B cell (primary cell): Measurements from ENCODE around the gene ITIH3. TPM values are rescaled to one million over a fixed set of nuclear protein-coding genes. Genes with fewer than 3 reads are reported as not detected.

Experiments
- ATAC-seq: fragments of 200-7000 bp; cut with Tn5 transposase; one replicate; pipeline ENCODE4 v1.10.0; 2021; ENCODE audit warnings: low read depth, mild to moderate bottlenecking, moderate number of reproducible peaks, moderate library complexity
- CTCF ChIA-PET: fragments of 350-600 bp; sonication (Branson Sonifier 250); formaldehyde crosslinking; loops from one replicate; lab custom pipeline; 2021; ENCODE audit warnings: antibody characterized with exemption, inconsistent platforms; lab: Charles Lee
- POLR2A ChIA-PET: fragments of 350-600 bp; sonication (Branson Sonifier 250); formaldehyde crosslinking; loops from one replicate; lab custom pipeline; 2021; ENCODE audit warnings: antibody characterized with exemption; lab: Charles Lee
- DNase-seq: peaks from one replicate; pipeline ENCODE4 v3.0.0; 2013
- H2AFZ ChIP-seq: 2 replicates; pipeline ENCODE4 v1.6.1; 2012; ENCODE audit warnings: mild to moderate bottlenecking, low read depth, low read length; ENCODE audit not compliant: insufficient read depth, poor library complexity, severe bottlenecking
- H3K27ac ChIP-seq, 2 donors: 1 replicate in 1 of 2; 2 replicates in 1 of 2; pipeline ENCODE4 v1.5.1; 2012 to 2013; ENCODE audit warnings: low read length in 2 of 2, mild to moderate bottlenecking in 2 of 2, moderate library complexity in 1 of 2
- H3K27me3 ChIP-seq, 4 experiments: fragments of 200-600 bp in 1 of 4; sonication (generic) in 1 of 4; replicated peaks in 1 of 4; 1 replicate in 2 of 4; 2 replicates in 2 of 4; pipeline versions ENCODE4 v1.6.1 to v1.7.0; 2013 to 2016; ENCODE audit warnings: low read length in 3 of 4, mild to moderate bottlenecking in 2 of 4, mixed read lengths in 1 of 4, moderate library complexity in 1 of 4; ENCODE audit not compliant: insufficient read depth in 4 of 4, control insufficient read depth in 3 of 4; ENCODE audit errors: control extremely low read depth in 1 of 4
- H3K36me3 ChIP-seq, 2 experiments: replicated peaks in 1 of 2; 1 replicate in 1 of 2; 2 replicates in 1 of 2; pipeline versions ENCODE4 v1.6.1 to v1.7.1; 2013; ENCODE audit warnings: low read length in 1 of 2; ENCODE audit not compliant: insufficient read depth in 2 of 2, control insufficient read depth in 1 of 2; ENCODE audit errors: control extremely low read depth in 1 of 2, extremely low read depth in 1 of 2
- H3K4me1 ChIP-seq, 2 donors: fragments of 200-600 bp in 1 of 2; sonication (generic) in 1 of 2; 1 replicate in 1 of 2; 2 replicates in 1 of 2; pipeline versions ENCODE4 v1.5.1 to v1.6.1; 2013 to 2017; ENCODE audit warnings: low read length in 2 of 2; ENCODE audit not compliant: control insufficient read depth in 2 of 2, insufficient read depth in 2 of 2
- H3K4me2 ChIP-seq: replicated peaks from 2 replicates; pipeline ENCODE3; 2012; ENCODE audit warnings: mild to moderate bottlenecking, low read depth, low read length; ENCODE audit not compliant: poor library complexity, severe bottlenecking
- H3K4me3 ChIP-seq, 5 experiments: fragments of 200-600 bp in 1 of 5; sonication (generic) in 1 of 5; 1 replicate in 3 of 5; 2 replicates in 2 of 5; pipeline versions ENCODE4 v1.5.1 to v1.7.0; 2011 to 2016; ENCODE audit warnings: low read length in 4 of 5, mild to moderate bottlenecking in 4 of 5, low read depth in 2 of 5, control low read depth in 1 of 5, moderate library complexity in 1 of 5; ENCODE audit not compliant: insufficient read depth in 1 of 5; ENCODE audit errors: control extremely low read depth in 1 of 5, extremely low read depth in 1 of 5
- H3K79me2 ChIP-seq: fragments of 200-600 bp; sonication (generic); one replicate; pipeline ENCODE4 v1.6.0; 2016; ENCODE audit warnings: low read length; ENCODE audit not compliant: control insufficient read depth, insufficient read depth
- H3K9ac ChIP-seq: fragments of 200-600 bp; sonication (generic); 2 replicates; pipeline ENCODE4 v1.6.1; 2017; ENCODE audit warnings: mild to moderate bottlenecking, low read length, moderate library complexity
- H3K9me3 ChIP-seq, 3 donors: one replicate each; pipeline versions ENCODE4 v1.6.1 to v1.7.1; 2013; ENCODE audit warnings: low read length in 2 of 3; ENCODE audit not compliant: control insufficient read depth in 2 of 3, insufficient read depth in 1 of 3; ENCODE audit errors: control extremely low read depth in 1 of 3
- H4K20me1 ChIP-seq: 2 replicates; pipeline ENCODE4 v1.6.0; 2012; ENCODE audit warnings: mild to moderate bottlenecking, low read length; ENCODE audit not compliant: insufficient read depth, control insufficient read depth, poor library complexity, severe bottlenecking
- H3K27ac Mint-ChIP-seq: one replicate; pipeline ENCODE4 v1.8.0; 2021; ENCODE audit warnings: mixed read lengths
- H3K27me3 Mint-ChIP-seq: one replicate; pipeline ENCODE4 v1.8.0; 2021; ENCODE audit warnings: mixed read lengths
- H3K4me1 Mint-ChIP-seq: one replicate; pipeline ENCODE4 v1.8.0; 2021; ENCODE audit warnings: mixed read lengths
- H3K4me3 Mint-ChIP-seq: one replicate; pipeline ENCODE4 v1.8.0; 2021; ENCODE audit warnings: mixed read lengths
- H3K9me3 Mint-ChIP-seq: one replicate; pipeline ENCODE4 v1.8.0; 2022; ENCODE audit warnings: mixed read lengths; ENCODE audit not compliant: insufficient read depth
- CTCF ChIP-seq: fragments of 200-600 bp; IDR thresholded peaks from one replicate; pipeline ENCODE4 v1.8.0; 2022; ENCODE audit warnings: antibody characterized with exemption, mild to moderate bottlenecking
- EZH2 ChIP-seq: IDR thresholded peaks from 2 replicates; pipeline ENCODE4 v1.6.1; 2012; ENCODE audit warnings: borderline replicate concordance, low read depth, mild to moderate bottlenecking, moderate library complexity, low read length; ENCODE audit not compliant: insufficient read depth, poor library complexity, severe bottlenecking
- WGBS: methylation state at CpG from one replicate; pipeline ENCODE4 v1.1.5; 2013; ENCODE audit warnings: missing lambda C conversion rate; ENCODE audit not compliant: insufficient coverage; 5-methylcytosine and 5-hydroxymethylcytosine counted together
- intact Hi-C: fragments of 100-400 bp; cut with micrococcal nuclease; formaldehyde crosslinking; loops from one replicate; pipeline ENCODE4 v1.10.0; 2022
- polyA plus RNA-seq: library from polyadenylated mRNA; depleted of rRNA; stranded (reverse); fragments of >200 nt; gene quantifications from 2 replicates; pipeline ENCODE4 v1.2.3, GENCODE V29; 2012
- total RNA-seq, 2 donors: library from RNA; stranded (reverse); fragments of 120-200 nt in 1 of 2; gene quantifications; 1 replicate in 1 of 2; 2 replicates in 1 of 2; pipeline versions ENCODE4 v1.2.3 to v1.2.4, GENCODE V29; 2013 to 2022

ITIH3 gene
- total and polyA plus RNA-seq, 2 donors (not counting 1 experiment from before 2014, with no cell fraction given): not detected

- Histone ChIP-seq H3K9ac (no peak overlapping the region), H3K4me1 (no peaks in the 10 kb centered on the region), H3K9me3 (no peaks in the 10 kb centered on the region), H2AFZ (no peak overlapping the region), H3K4me2 (no peak overlapping the region), H3K79me2 (no peaks in the 10 kb centered on the region), H3K27ac (no peak overlapping the region), H3K27me3 (no peaks in the 10 kb centered on the region), H3K36me3 (peaks cover 0 to 46% of the 10 kb centered on the region in 2 experiments), H3K4me3 (no peak overlapping the region), H4K20me1 (no peaks in the 10 kb centered on the region)
- Mint-ChIP-seq H3K4me3 (no peak overlapping the region), H3K9me3 (no peaks in the 10 kb centered on the region), H3K27me3 (no peaks in the 10 kb centered on the region), H3K4me1 (no peaks in the 10 kb centered on the region), H3K27ac (no peak overlapping the region)
- POLR2A ChIA-PET: interaction anchor here (1.5 kb wide), 1 partner anchor 229 kb away, joined by 4 read pairs; no protein-coding TSS in a partner anchor
- 96% methylated on average over 12 of the region's 18 CpGs for WGBS
- intact Hi-C loops: no loop called here
- CTCF ChIA-PET: interaction anchor here (0.6 to 2.6 kb wide), 9 partner anchors 9 to 300 kb away, joined by 3 to 10 read pairs (median 5); no protein-coding TSS in a partner anchor
- ATAC-seq: no peak
- no peak for DNase-seq
- TF ChIP-seq CTCF (no peak), EZH2 (no peak)
These were observed 49.8 kb downstream of the ITIH3 start for GRCh38 chr3:52844290-52844975.

GRCh38 chr3:52845157-52845556, 50.6 kb downstream of the ITIH3 start:
- DNase-seq: no peak
- no peaks in the 10 kb centered on the region for H3K9me3 Mint-ChIP-seq
- peaks cover 0 to 50% of the 10 kb centered on the region in 2 experiments for H3K36me3 ChIP-seq
- no peaks in the 10 kb centered on the region for H4K20me1 ChIP-seq
- ChIA-PET POLR2A (interaction anchor here (1.5 kb wide), 1 partner anchor 228 kb away, joined by 4 read pairs; no protein-coding TSS in a partner anchor), CTCF (interaction anchor here (0.6 to 2.6 kb wide), 10 partner anchors 8 to 351 kb away, joined by 3 to 10 read pairs (median 5); no protein-coding TSS in a partner anchor)
- no peak overlapping the region for H3K4me3 ChIP-seq
- no peaks in the 10 kb centered on the region for H3K79me2 ChIP-seq
- no peaks in the 10 kb centered on the region for H3K9me3 ChIP-seq
- no peaks in the 10 kb centered on the region for H3K27me3 Mint-ChIP-seq
- whole genome bisulfite sequencing: no CpG with 5 or more reads among the region's 6 CpGs
- H3K27me3 ChIP-seq: no peaks in the 10 kb centered on the region
- H3K9ac ChIP-seq: no peak overlapping the region
- no peak overlapping the region for H2AFZ ChIP-seq
- no peak overlapping the region for H3K27ac Mint-ChIP-seq
- H3K27ac ChIP-seq: no peak overlapping the region
- intact Hi-C loops: loop anchor here (1.0 kb wide), 1 partner anchor 227 kb away; no protein-coding TSS in a partner anchor
- no peak overlapping the region for H3K4me3 Mint-ChIP-seq
- no peak for ATAC-seq
- no peaks in the 10 kb centered on the region for H3K4me1 ChIP-seq
- no peak overlapping the region for H3K4me2 ChIP-seq
- TF ChIP-seq EZH2 (no peak), CTCF (no peak)
- H3K4me1 Mint-ChIP-seq: no peaks in the 10 kb centered on the region
